ENCODE measurements around the gene TRMT1L.
"Not testable (repeated sequence)": the region's sequence is repeated elsewhere in the genome, so short reads cannot be mapped to it uniquely, and the experiment has no call there.

The TRMT1L gene, protein sequence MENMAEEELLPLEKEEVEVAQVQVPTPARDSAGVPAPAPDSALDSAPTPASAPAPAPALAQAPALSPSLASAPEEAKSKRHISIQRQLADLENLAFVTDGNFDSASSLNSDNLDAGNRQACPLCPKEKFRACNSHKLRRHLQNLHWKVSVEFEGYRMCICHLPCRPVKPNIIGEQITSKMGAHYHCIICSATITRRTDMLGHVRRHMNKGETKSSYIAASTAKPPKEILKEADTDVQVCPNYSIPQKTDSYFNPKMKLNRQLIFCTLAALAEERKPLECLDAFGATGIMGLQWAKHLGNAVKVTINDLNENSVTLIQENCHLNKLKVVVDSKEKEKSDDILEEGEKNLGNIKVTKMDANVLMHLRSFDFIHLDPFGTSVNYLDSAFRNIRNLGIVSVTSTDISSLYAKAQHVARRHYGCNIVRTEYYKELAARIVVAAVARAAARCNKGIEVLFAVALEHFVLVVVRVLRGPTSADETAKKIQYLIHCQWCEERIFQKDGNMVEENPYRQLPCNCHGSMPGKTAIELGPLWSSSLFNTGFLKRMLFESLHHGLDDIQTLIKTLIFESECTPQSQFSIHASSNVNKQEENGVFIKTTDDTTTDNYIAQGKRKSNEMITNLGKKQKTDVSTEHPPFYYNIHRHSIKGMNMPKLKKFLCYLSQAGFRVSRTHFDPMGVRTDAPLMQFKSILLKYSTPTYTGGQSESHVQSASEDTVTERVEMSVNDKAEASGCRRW

GRCh38 chr1:185156854-185157598, at the start of gene TRMT1L, which contains the start of gene SWT1:
TRMT1L (minus strand) TSS chr1:185156953; CDS start chr1:185156712, 241 bp downstream.
SWT1 (plus strand) TSS chr1:185157167; CDS start chr1:185160842, 3,675 bp downstream.
- peak; percentile 95 for DNase-seq (ENCODE audit: low read depth)

GRCh38 chr1:185200889-185201288, 44.1 kb upstream of the TRMT1L start:
- DNase-seq (ENCODE audit: low read depth) = no peak

GRCh38 chr1:185198712-185199111, 42.0 kb upstream of the TRMT1L start:
- DNase-seq (ENCODE audit: low read depth) = not testable (repeated sequence)

- no peak for DNase-seq (ENCODE audit: low read depth)
Observed at GRCh38 chr1:185193756-185194155, 37.0 kb upstream of the TRMT1L start.

GRCh38 chr1:185170291-185170848, 13.6 kb upstream of the TRMT1L start:
- peak; percentile 15 for DNase-seq (ENCODE audit: low read depth)

GRCh38 chr1:185166106-185166505, 9.4 kb upstream of the TRMT1L start:
- no peak for DNase-seq (ENCODE audit: low read depth)

DNA sequence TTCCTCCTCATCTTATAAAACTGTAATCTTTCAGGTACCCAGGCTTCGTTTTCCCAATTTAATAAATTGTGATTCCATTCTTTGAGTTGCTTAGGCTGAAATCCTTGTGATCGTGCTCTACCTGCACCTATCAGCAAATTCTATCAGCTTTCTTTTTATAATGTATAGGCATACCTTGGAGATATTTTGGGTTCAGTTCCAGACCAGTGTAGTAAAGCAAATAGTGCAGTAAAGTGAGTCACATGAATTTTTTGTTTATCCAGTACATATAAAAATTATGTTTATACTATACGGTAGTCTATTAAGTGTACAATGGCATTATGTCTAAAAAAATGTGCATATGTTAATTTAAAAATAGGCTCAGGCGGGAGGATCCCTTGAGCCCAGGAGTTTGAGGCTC, 5.7 kb upstream of the TRMT1L start:
- no peak for DNase-seq (ENCODE audit: low read depth)

DNA sequence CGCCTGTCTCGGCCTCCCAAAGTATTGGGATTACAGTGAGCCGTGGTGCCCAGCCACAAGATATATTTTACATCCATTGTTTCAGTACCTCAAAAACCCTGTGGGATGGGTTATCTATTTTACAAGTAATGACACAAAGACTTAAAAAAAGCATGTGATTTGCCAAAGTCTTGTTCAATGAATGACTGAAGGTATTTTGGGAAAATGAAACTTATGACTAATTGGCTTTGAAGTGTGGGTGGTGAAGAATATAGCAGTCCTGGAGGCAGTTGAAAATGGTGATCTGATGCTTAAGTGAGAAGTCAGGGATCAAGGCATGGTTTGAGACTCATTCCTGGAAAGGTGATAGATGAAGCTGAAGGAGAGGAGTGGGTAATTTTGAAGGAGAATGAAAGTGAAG, 3.2 kb upstream of the TRMT1L start:
- no peak for DNase-seq (ENCODE audit: low read depth)

DNA sequence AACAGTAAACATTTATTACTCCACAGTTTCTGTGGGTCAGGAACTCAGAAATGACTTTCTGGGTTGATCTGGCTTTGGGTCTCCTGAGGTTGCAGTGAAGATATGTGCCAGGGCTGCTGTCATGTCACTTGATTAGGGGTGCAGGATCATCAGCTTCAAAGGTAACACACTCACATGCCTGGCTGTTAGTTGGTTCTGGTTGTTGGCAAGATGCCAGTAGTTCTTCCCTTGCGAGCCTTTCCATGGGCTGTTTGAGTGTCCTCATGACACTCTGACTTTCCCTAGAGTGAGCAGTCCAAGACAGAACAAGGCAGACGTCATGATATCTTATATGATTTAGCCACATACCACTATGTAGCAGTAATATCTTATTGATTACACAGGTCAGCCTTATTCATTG, 2.0 kb upstream of the TRMT1L start:
- DNase-seq (ENCODE audit: low read depth) = no peak

GRCh38 chr1:185157599-185158412, 1.1 kb upstream of the TRMT1L start:
- peak; percentile 18 for DNase-seq (ENCODE audit: low read depth)

DNA sequence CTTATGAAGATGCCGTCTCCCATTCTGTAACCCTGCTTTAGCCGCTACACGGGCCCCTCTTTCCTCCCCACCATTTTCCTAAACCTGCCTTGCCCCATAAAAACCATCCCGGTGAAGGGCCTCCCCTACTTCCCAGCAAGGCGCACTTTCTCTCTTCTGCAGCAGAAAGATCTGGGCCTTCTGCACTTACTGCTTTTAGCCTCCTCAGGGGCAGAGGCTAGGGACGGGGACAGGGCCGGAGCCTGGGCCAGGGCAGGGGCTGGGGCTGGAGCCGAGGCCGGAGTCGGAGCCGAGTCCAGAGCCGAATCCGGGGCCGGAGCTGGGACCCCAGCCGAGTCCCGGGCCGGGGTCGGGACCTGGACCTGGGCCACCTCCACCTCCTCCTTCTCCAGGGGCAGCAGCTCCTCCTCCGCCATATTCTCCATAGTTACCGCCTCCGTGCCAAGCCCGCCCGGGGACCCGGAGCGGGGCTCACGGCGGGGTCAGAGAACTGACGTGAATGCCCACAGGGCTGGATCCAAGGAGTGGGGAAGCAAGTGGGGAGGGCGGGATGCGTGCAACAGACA, 382 bp downstream of the TRMT1L start:
- no peak for DNase-seq (ENCODE audit: low read depth)

DNA sequence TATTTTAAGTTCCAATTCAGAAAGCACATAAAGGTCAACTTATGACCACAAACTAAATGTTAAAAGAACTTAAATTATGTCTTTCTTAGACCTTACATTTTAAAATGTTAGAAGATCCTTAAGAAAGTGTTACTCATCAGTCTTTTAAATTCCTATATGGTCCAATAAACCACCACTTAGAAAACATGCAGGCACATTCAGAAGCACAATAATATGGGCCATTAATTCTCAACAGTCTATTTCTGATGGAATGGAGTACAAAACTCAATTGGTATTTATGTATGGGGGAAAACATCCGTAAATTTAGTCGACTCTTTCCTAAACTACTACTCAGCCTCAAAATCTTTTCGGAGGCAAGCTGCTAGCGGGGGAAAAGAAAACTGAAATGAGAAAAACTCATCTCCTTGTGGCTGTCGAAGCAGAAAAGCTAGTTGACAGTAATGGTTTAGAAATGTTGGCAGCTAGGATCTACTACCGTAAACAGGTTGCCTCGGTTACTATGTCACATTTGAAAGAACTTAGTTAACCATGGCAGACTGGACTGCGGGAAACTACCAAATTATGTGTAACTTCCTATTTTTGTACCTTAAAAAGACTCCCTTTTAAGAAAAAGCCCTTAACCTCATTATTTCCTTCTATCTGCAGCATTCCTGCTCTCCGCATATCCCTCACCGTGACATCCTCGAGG, 1.0 kb downstream of the TRMT1L start:
- peak; percentile 11 for DNase-seq (ENCODE audit: low read depth)

- DNase-seq (ENCODE audit: low read depth) = no peak
Observed at GRCh38 chr1:185154912-185155513, 1.7 kb downstream of the TRMT1L start.

GRCh38 chr1:185152187-185152767, 4.5 kb downstream of the TRMT1L start:
- DNase-seq (ENCODE audit: low read depth) = no peak

GRCh38 chr1:185151215-185151614, 5.5 kb downstream of the TRMT1L start:
- DNase-seq (ENCODE audit: low read depth) = no peak

DNA sequence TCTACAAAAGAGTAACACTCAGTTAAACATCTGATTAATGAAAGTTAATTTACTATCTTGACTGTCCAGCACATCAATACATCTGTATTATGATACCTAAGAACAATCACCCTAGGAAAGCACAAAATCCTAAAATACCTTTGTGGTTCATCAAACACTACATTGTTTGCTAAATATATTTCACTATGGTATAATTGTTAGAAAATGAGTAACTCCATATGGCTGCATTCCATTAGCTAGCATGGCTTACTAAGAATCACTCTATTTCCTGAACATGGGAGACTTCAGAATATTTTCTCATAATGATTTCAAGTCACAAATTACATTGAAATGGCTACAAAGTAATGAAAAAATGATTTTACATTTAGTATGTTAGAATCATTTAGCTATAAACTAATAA, 12.5 kb downstream of the TRMT1L start:
- peak; percentile 49 for DNase-seq (ENCODE audit: low read depth)

DNA sequence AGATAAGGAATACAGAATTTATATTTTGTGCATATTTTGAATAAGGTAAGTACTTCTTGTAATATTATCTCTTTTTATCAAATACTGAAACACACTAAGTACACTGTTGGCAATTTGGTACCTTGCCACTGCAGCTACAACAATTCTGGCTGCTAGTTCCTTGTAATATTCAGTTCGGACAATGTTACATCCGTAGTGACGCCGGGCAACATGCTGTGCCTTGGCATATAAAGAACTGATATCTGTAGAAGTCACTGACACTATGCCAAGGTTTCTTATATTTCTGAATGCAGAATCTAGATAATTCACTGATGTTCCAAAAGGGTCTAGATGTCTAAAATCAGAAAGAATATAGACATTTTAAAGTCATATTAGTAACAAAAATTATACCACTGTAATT, 17.5 kb downstream of the TRMT1L start:
- no peak for DNase-seq (ENCODE audit: low read depth)

GRCh38 chr1:185137896-185138545, 18.7 kb downstream of the TRMT1L start:
- DNase-seq (ENCODE audit: low read depth) = no peak

- DNase-seq (ENCODE audit: low read depth) = no peak
Observed at GRCh38 chr1:185132534-185132933, 24.2 kb downstream of the TRMT1L start.
